B cell (primary cell): Measurements from ENCODE around the gene EYA4. TPM values are rescaled to one million over a fixed set of nuclear protein-coding genes. Genes with fewer than 3 reads are reported as not detected.

Source experiments
- ATAC-seq: fragments of 200-7000 bp; cut with Tn5 transposase; one replicate; pipeline ENCODE4 v1.10.0; 2021; ENCODE audit warnings: low read depth, mild to moderate bottlenecking, moderate number of reproducible peaks, moderate library complexity
- CTCF ChIA-PET: fragments of 350-600 bp; sonication (Branson Sonifier 250); formaldehyde crosslinking; loops from one replicate; lab custom pipeline; 2021; ENCODE audit warnings: antibody characterized with exemption, inconsistent platforms; lab: Charles Lee
- POLR2A ChIA-PET: fragments of 350-600 bp; sonication (Branson Sonifier 250); formaldehyde crosslinking; loops from one replicate; lab custom pipeline; 2021; ENCODE audit warnings: antibody characterized with exemption; lab: Charles Lee
- DNase-seq: peaks from one replicate; pipeline ENCODE4 v3.0.0; 2013
- H2AFZ ChIP-seq: 2 replicates; pipeline ENCODE4 v1.6.1; 2012; ENCODE audit warnings: mild to moderate bottlenecking, low read depth, low read length; ENCODE audit not compliant: insufficient read depth, poor library complexity, severe bottlenecking
- H3K27ac ChIP-seq, 2 donors: 1 replicate in 1 of 2; 2 replicates in 1 of 2; pipeline ENCODE4 v1.5.1; 2012 to 2013; ENCODE audit warnings: low read length in 2 of 2, mild to moderate bottlenecking in 2 of 2, moderate library complexity in 1 of 2
- H3K27me3 ChIP-seq, 4 experiments: fragments of 200-600 bp in 1 of 4; sonication (generic) in 1 of 4; replicated peaks in 1 of 4; 1 replicate in 2 of 4; 2 replicates in 2 of 4; pipeline versions ENCODE4 v1.6.1 to v1.7.0; 2013 to 2016; ENCODE audit warnings: low read length in 3 of 4, mild to moderate bottlenecking in 2 of 4, mixed read lengths in 1 of 4, moderate library complexity in 1 of 4; ENCODE audit not compliant: insufficient read depth in 4 of 4, control insufficient read depth in 3 of 4; ENCODE audit errors: control extremely low read depth in 1 of 4
- H3K36me3 ChIP-seq, 2 experiments: replicated peaks in 1 of 2; 1 replicate in 1 of 2; 2 replicates in 1 of 2; pipeline versions ENCODE4 v1.6.1 to v1.7.1; 2013; ENCODE audit warnings: low read length in 1 of 2; ENCODE audit not compliant: insufficient read depth in 2 of 2, control insufficient read depth in 1 of 2; ENCODE audit errors: control extremely low read depth in 1 of 2, extremely low read depth in 1 of 2
- H3K4me1 ChIP-seq, 2 donors: fragments of 200-600 bp in 1 of 2; sonication (generic) in 1 of 2; 1 replicate in 1 of 2; 2 replicates in 1 of 2; pipeline versions ENCODE4 v1.5.1 to v1.6.1; 2013 to 2017; ENCODE audit warnings: low read length in 2 of 2; ENCODE audit not compliant: control insufficient read depth in 2 of 2, insufficient read depth in 2 of 2
- H3K4me2 ChIP-seq: replicated peaks from 2 replicates; pipeline ENCODE3; 2012; ENCODE audit warnings: mild to moderate bottlenecking, low read depth, low read length; ENCODE audit not compliant: poor library complexity, severe bottlenecking
- H3K4me3 ChIP-seq, 5 experiments: fragments of 200-600 bp in 1 of 5; sonication (generic) in 1 of 5; 1 replicate in 3 of 5; 2 replicates in 2 of 5; pipeline versions ENCODE4 v1.5.1 to v1.7.0; 2011 to 2016; ENCODE audit warnings: low read length in 4 of 5, mild to moderate bottlenecking in 4 of 5, low read depth in 2 of 5, control low read depth in 1 of 5, moderate library complexity in 1 of 5; ENCODE audit not compliant: insufficient read depth in 1 of 5; ENCODE audit errors: control extremely low read depth in 1 of 5, extremely low read depth in 1 of 5
- H3K79me2 ChIP-seq: fragments of 200-600 bp; sonication (generic); one replicate; pipeline ENCODE4 v1.6.0; 2016; ENCODE audit warnings: low read length; ENCODE audit not compliant: control insufficient read depth, insufficient read depth
- H3K9ac ChIP-seq: fragments of 200-600 bp; sonication (generic); 2 replicates; pipeline ENCODE4 v1.6.1; 2017; ENCODE audit warnings: mild to moderate bottlenecking, low read length, moderate library complexity
- H3K9me3 ChIP-seq, 3 donors: one replicate each; pipeline versions ENCODE4 v1.6.1 to v1.7.1; 2013; ENCODE audit warnings: low read length in 2 of 3; ENCODE audit not compliant: control insufficient read depth in 2 of 3, insufficient read depth in 1 of 3; ENCODE audit errors: control extremely low read depth in 1 of 3
- H4K20me1 ChIP-seq: 2 replicates; pipeline ENCODE4 v1.6.0; 2012; ENCODE audit warnings: mild to moderate bottlenecking, low read length; ENCODE audit not compliant: insufficient read depth, control insufficient read depth, poor library complexity, severe bottlenecking
- H3K27ac Mint-ChIP-seq: one replicate; pipeline ENCODE4 v1.8.0; 2021; ENCODE audit warnings: mixed read lengths
- H3K27me3 Mint-ChIP-seq: one replicate; pipeline ENCODE4 v1.8.0; 2021; ENCODE audit warnings: mixed read lengths
- H3K4me1 Mint-ChIP-seq: one replicate; pipeline ENCODE4 v1.8.0; 2021; ENCODE audit warnings: mixed read lengths
- H3K4me3 Mint-ChIP-seq: one replicate; pipeline ENCODE4 v1.8.0; 2021; ENCODE audit warnings: mixed read lengths
- H3K9me3 Mint-ChIP-seq: one replicate; pipeline ENCODE4 v1.8.0; 2022; ENCODE audit warnings: mixed read lengths; ENCODE audit not compliant: insufficient read depth
- EZH2 ChIP-seq: IDR thresholded peaks from 2 replicates; pipeline ENCODE4 v1.6.1; 2012; ENCODE audit warnings: borderline replicate concordance, low read depth, mild to moderate bottlenecking, moderate library complexity, low read length; ENCODE audit not compliant: insufficient read depth, poor library complexity, severe bottlenecking
- WGBS: methylation state at CpG from one replicate; pipeline ENCODE4 v1.1.5; 2013; ENCODE audit warnings: missing lambda C conversion rate; ENCODE audit not compliant: insufficient coverage; 5-methylcytosine and 5-hydroxymethylcytosine counted together
- intact Hi-C: fragments of 100-400 bp; cut with micrococcal nuclease; formaldehyde crosslinking; loops from one replicate; pipeline ENCODE4 v1.10.0; 2022
- polyA plus RNA-seq: library from polyadenylated mRNA; depleted of rRNA; stranded (reverse); fragments of >200 nt; gene quantifications from 2 replicates; pipeline ENCODE4 v1.2.3, GENCODE V29; 2012
- total RNA-seq, 2 donors: library from RNA; stranded (reverse); fragments of 120-200 nt in 1 of 2; gene quantifications; 1 replicate in 1 of 2; 2 replicates in 1 of 2; pipeline versions ENCODE4 v1.2.3 to v1.2.4, GENCODE V29; 2013 to 2022
- TF ChIP-seq, protein P1 (sequence below): fragments of 200-600 bp; IDR thresholded peaks from one replicate; pipeline ENCODE4 v1.8.0; 2022; ENCODE audit warnings: antibody characterized with exemption, mild to moderate bottlenecking

Gene EYA4
- total and polyA plus RNA-seq, 2 donors (not counting 1 experiment from before 2014, with no cell fraction given) = 0.49 TPM; not detected in 1

DNA sequence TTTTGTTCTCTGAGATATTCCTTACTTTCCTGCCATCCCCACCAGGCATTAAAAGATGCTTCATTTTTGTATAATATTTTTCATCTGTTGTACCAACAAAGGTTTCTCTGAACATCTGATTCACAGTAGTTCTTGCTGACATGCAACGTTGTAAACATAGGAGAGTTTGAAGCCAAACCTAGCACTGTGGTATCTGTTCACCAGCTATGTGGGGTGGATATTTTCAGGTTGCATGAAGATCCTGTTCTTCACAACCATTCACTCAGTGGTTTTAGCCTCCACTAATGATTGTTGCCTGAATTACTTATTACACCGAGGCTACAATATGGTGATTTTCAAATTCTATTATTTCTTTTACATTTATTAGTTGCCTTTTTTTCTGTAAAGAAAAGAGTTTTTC, 56.5 kb downstream of the EYA4 start:
- Histone ChIP-seq H3K9me3 (no peaks in the 10 kb centered on the region), H3K27me3 (no peaks in the 10 kb centered on the region), H3K4me3 (no peak overlapping the region), H3K79me2 (no peaks in the 10 kb centered on the region), H4K20me1 (no peaks in the 10 kb centered on the region), H3K9ac (no peak overlapping the region), H2AFZ (no peak overlapping the region), H3K4me2 (no peak overlapping the region), H3K4me1 (no peaks in the 10 kb centered on the region), H3K36me3 (no peaks in the 10 kb centered on the region), H3K27ac (no peak overlapping the region)
- Mint-ChIP-seq H3K4me1 (no peaks in the 10 kb centered on the region), H3K4me3 (no peak overlapping the region), H3K9me3 (no peaks in the 10 kb centered on the region), H3K27me3 (peaks cover 4% of the 10 kb centered on the region), H3K27ac (no peak overlapping the region)
- no CpG with 5 or more reads among the region's 2 CpGs for whole genome bisulfite sequencing
- DNase-seq (no peak), ATAC-seq (no peak)
- ChIA-PET POLR2A (no interaction called here), CTCF (no interaction called here)
- intact Hi-C loops = no loop called here
- TF ChIP-seq EZH2 = no peak
- TF ChIP-seq, protein P1, sequence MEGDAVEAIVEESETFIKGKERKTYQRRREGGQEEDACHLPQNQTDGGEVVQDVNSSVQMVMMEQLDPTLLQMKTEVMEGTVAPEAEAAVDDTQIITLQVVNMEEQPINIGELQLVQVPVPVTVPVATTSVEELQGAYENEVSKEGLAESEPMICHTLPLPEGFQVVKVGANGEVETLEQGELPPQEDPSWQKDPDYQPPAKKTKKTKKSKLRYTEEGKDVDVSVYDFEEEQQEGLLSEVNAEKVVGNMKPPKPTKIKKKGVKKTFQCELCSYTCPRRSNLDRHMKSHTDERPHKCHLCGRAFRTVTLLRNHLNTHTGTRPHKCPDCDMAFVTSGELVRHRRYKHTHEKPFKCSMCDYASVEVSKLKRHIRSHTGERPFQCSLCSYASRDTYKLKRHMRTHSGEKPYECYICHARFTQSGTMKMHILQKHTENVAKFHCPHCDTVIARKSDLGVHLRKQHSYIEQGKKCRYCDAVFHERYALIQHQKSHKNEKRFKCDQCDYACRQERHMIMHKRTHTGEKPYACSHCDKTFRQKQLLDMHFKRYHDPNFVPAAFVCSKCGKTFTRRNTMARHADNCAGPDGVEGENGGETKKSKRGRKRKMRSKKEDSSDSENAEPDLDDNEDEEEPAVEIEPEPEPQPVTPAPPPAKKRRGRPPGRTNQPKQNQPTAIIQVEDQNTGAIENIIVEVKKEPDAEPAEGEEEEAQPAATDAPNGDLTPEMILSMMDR = no peak

GRCh38 chr6:133298335-133298734, 57.2 kb downstream of the EYA4 start:
- H3K27ac ChIP-seq = no peak overlapping the region
- DNase-seq (no peak), ATAC-seq (no peak)
- peaks cover 4% of the 10 kb centered on the region for H3K27me3 Mint-ChIP-seq
- H4K20me1 ChIP-seq = no peaks in the 10 kb centered on the region
- TF ChIP-seq EZH2 = no peak
- no peak overlapping the region for H2AFZ ChIP-seq
- no peak overlapping the region for H3K9ac ChIP-seq
- H3K79me2 ChIP-seq = no peaks in the 10 kb centered on the region
- H3K4me1 Mint-ChIP-seq = no peaks in the 10 kb centered on the region
- intact Hi-C loops = no loop called here
- H3K4me3 Mint-ChIP-seq = no peak overlapping the region
- H3K27ac Mint-ChIP-seq = no peak overlapping the region
- no peak overlapping the region for H3K4me2 ChIP-seq
- no peaks in the 10 kb centered on the region for H3K9me3 ChIP-seq
- H3K36me3 ChIP-seq = no peaks in the 10 kb centered on the region
- POLR2A ChIA-PET = no interaction called here
- H3K27me3 ChIP-seq = no peaks in the 10 kb centered on the region
- no peaks in the 10 kb centered on the region for H3K4me1 ChIP-seq
- CTCF ChIA-PET = no interaction called here
- no peaks in the 10 kb centered on the region for H3K9me3 Mint-ChIP-seq
- no peak overlapping the region for H3K4me3 ChIP-seq
- 100% methylated on average over 1 of the region's 3 CpGs for WGBS
